ENCODE measurements around the gene ZHX3. TPM values are rescaled to one million over a fixed set of nuclear protein-coding genes. Genes with fewer than 3 reads are reported as not detected.

The ZHX3 gene
- total RNA-seq, 6 experiments from 2014 or later, result 17.6 to 47.4 (median 26.2) TPM

DNA sequence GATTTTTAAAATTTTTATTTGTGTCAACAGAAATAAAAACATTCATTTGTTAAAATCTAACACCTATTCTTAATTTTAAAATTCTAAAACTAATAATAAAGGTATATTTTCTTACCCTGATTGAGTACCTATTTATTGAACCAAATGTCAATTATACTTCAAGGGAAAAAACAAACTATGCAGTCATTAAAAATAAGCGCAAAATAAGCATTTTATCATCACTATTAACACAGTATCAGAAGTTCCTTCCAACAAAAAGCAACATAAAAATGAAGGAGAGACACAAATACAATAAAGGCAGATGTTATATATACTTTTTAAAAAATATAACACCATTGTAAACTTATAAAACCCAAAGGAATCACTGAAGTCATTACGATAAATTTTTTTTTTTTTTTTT, 52.7 kb downstream of the ZHX3 start:
- Histone ChIP-seq H3K36me3 (peaks cover 0 to 16% (median 2%) of the 10 kb centered on the region in 4 donors), H3K9me3 (no peaks in the 10 kb centered on the region), H3K27me3 (no peaks in the 10 kb centered on the region), H3K4me3 (no peak overlapping the region), H3K4me1 (no peaks in the 10 kb centered on the region), H3K27ac (no peak overlapping the region)
- DNase-seq (no peak), ATAC-seq (no peak)
- intact Hi-C loops (cut with DNase I), result no loop called here
- 91% methylated on average over 2 of the region's 2 CpGs for WGBS (ENCODE audit: insufficient coverage, low coverage, low lambda C conversion rate, missing lambda C conversion rate)
- TF ChIP-seq POLR2A (IDR thresholded peaks at IDR 0.05), result no peak
- TF ChIP-seq, protein P1, sequence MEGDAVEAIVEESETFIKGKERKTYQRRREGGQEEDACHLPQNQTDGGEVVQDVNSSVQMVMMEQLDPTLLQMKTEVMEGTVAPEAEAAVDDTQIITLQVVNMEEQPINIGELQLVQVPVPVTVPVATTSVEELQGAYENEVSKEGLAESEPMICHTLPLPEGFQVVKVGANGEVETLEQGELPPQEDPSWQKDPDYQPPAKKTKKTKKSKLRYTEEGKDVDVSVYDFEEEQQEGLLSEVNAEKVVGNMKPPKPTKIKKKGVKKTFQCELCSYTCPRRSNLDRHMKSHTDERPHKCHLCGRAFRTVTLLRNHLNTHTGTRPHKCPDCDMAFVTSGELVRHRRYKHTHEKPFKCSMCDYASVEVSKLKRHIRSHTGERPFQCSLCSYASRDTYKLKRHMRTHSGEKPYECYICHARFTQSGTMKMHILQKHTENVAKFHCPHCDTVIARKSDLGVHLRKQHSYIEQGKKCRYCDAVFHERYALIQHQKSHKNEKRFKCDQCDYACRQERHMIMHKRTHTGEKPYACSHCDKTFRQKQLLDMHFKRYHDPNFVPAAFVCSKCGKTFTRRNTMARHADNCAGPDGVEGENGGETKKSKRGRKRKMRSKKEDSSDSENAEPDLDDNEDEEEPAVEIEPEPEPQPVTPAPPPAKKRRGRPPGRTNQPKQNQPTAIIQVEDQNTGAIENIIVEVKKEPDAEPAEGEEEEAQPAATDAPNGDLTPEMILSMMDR (IDR thresholded peaks at IDR 0.05), result no peak

DNA sequence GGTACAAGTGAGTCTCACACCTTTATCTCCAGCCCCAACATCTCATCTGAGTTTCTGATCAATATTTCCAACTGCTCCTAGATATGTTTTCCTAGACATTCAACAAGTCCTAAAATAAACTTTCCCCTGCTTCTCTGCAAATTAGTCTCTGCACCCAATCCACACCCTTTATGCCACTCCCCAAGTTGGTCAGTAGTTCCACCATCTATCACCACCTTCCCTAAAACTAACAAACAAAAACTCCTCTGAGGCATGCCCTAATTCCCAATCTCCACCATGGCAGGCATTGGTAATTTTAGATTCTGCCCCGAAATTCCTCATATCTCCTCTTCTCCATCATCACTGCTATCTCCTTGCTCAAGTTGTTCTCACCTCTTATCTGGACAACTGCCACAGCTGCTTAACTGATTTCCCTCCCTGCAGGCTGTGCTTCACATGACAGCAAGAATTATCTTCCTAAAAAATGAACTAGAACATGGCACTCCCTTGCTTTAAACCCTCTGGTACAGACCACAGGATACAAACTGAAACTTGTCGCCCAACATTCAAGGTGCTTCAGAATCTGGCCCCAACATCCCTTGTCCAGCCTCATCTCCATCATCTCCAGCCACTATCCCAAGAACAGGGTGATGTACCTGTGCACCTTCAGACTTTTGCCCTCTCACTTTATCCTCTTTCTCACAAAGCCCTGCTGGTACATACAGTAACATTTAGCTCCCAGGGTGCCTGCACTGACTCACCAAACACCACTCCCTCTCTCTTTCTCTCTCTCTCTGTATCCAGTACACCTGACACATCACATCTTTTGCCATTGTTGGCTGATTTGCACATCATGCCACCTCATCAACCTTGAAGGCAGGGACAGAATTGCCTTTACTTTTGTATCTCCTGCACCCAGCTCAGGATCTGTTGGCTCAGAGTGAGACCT, 55.5 kb downstream of the ZHX3 start:
- WGBS (ENCODE audit: insufficient coverage, low coverage, low lambda C conversion rate, missing lambda C conversion rate), result 63% methylated on average over 1 of the region's 2 CpGs

DNA sequence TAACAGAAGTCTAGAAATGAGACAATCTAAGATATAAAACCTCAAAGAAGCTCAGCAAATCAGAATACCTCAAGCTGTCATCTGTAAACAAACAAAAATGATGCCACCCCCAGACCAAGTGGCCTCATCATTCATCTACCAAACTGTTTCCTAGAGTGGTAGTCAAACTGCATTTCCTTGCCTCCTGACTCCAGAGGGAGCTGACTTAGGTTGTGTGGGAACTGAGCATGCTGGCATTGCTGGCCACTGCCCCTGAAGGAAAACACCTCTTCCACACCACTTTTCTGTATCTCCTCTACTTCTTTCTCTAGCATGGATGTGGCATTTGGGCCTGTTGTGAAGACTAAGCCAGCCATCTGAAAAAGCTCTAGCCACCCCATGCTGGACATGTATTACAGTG, 56.3 kb downstream of the ZHX3 start:
- TF ChIP-seq, protein P1 (IDR thresholded peaks at IDR 0.05), result no peak
- no peak for TF ChIP-seq POLR2A (IDR thresholded peaks at IDR 0.05)
- Histone ChIP-seq H3K9me3 (no peaks in the 10 kb centered on the region), H3K36me3 (peaks cover 0 to 8% (median 2%) of the 10 kb centered on the region in 4 donors), H3K27me3 (no peaks in the 10 kb centered on the region), H3K4me3 (no peak overlapping the region), H3K27ac (no peak overlapping the region), H3K4me1 (no peaks in the 10 kb centered on the region)
- intact Hi-C loops (cut with DNase I), result no loop called here
- peak; percentile 22 to 54 (median 28) for ATAC-seq
- DNase-seq, result no peak

More for the DNA sequence above, 55.5 kb downstream of the ZHX3 start:
- DNase-seq (no peak), ATAC-seq (no peak)
- Histone ChIP-seq H3K36me3 (peaks cover 0 to 11% (median 2%) of the 10 kb centered on the region in 4 donors), H3K4me3 (no peak overlapping the region), H3K9me3 (no peaks in the 10 kb centered on the region), H3K27me3 (no peaks in the 10 kb centered on the region), H3K4me1 (no peaks in the 10 kb centered on the region), H3K27ac (no peak overlapping the region)
- intact Hi-C loops (cut with DNase I), result no loop called here
- TF ChIP-seq, protein P1 (IDR thresholded peaks at IDR 0.05), result no peak
- no peak for TF ChIP-seq POLR2A (IDR thresholded peaks at IDR 0.05)

DNA sequence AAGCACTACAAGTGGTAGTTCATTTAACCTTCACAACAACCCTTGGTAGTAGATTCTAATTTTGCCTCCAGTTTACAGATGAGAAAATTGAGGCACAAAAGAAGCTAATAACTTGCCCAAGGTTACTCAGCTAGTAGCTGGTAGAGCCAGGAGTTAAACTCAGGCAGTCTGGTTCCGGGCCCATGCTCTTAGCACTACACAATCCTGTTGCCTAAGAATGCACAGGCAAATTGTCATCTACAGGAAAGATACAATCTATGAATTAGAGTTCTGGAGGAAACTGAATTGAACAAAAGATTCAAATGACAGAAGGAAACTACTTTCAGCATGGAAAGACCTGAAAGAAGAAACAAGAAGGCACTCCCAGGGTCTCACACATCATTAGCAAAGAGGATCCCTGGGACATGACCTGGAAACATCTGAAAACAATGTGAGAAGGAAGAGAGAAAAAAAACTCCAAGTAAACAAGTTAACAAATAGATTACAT, 56.8 kb downstream of the ZHX3 start:
- Histone ChIP-seq H3K27me3 (no peaks in the 10 kb centered on the region), H3K9me3 (no peaks in the 10 kb centered on the region), H3K4me1 (no peaks in the 10 kb centered on the region), H3K36me3 (peaks cover 0 to 5% (median under 1%) of the 10 kb centered on the region in 4 donors), H3K4me3 (no peak overlapping the region), H3K27ac (no peak overlapping the region)
- TF ChIP-seq POLR2A (IDR thresholded peaks at IDR 0.05), result no peak
- TF ChIP-seq, protein P1 (IDR thresholded peaks at IDR 0.05), result no peak
- 100% methylated on average over 1 of the region's 1 CpG for WGBS (ENCODE audit: insufficient coverage, low coverage, low lambda C conversion rate, missing lambda C conversion rate)
- ATAC-seq (peak in 2 of 4 donors; percentile 41 to 67), DNase-seq (no peak)
- intact Hi-C loops (cut with DNase I), result no loop called here

Data from right lobe of liver (tissue), 6 donors.